AG04449 (cell line): ENCODE results near the gene CTSL.

Source experiments
- CTCF ChIA-PET: fragments of 350-600 bp; formaldehyde crosslinking; extraction: SDS; loops from one replicate; lab custom pipeline; 2021; ENCODE audit warnings: antibody characterized with exemption; lab: Yijun Ruan, JAX
- POLR2A ChIA-PET: fragments of 400-600, 350-600 bp; formaldehyde crosslinking; extraction: SDS; loops from one replicate; lab custom pipeline; 2020; ENCODE audit warnings: antibody characterized with exemption, inconsistent platforms; lab: Yijun Ruan, JAX
- DNase-seq: peaks from one replicate; pipeline ENCODE4 v3.0.0-alpha.2; 2010; ENCODE audit warnings: low read depth, low spot score
- H3K4me3 ChIP-seq: 2 replicates; pipeline ENCODE4 v1.5.1; 2011; ENCODE audit warnings: low read depth, mild to moderate bottlenecking, control low read depth, low read length
- TF ChIP-seq, protein P1 (sequence below): IDR thresholded peaks from one replicate; pipeline ENCODE4 v1.5.1; 2011; ENCODE audit warnings: mild to moderate bottlenecking, moderate library complexity, low read length, control low read depth, inconsistent platforms; ENCODE audit not compliant: insufficient read depth; ENCODE audit errors: missing control alignments

The CTSL gene

DNA sequence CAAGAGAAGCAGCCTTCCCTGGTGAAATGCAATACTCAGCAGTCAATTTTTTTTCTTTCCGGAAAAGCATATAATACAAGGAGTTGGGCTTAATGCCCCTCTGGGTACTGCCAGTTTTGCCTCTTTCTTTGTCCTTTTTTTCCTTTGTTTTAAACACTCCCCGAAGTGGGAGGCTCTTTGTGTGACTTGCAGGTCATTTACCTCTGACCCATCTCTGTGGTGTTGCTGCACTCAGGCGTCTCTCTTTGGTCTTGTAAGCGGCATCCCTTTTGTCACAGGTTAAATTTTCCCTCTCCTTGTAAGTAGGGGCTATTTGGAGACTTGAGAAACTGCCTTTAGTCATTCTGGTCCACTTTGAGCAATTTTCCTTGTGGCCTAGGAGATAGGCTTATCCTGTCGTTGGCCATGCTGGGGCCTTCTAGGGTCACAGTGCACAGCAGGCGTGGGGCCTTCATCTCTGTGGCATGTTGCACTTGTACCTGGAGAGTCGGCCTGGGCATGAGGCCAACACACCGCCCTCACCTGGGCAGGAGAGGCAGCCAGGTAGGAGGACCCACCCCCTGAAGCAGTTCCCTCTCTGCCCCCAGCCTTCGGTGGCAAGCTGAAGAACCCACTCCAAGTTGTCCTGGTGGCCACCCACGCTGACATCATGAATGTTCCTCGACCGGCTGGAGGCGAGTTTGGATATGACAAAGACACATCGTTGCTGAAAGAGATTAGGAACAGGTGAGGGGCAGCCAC lies 27.7 kb upstream of the CTSL start:
- DNase-seq = no peak
- TF ChIP-seq, protein P1, sequence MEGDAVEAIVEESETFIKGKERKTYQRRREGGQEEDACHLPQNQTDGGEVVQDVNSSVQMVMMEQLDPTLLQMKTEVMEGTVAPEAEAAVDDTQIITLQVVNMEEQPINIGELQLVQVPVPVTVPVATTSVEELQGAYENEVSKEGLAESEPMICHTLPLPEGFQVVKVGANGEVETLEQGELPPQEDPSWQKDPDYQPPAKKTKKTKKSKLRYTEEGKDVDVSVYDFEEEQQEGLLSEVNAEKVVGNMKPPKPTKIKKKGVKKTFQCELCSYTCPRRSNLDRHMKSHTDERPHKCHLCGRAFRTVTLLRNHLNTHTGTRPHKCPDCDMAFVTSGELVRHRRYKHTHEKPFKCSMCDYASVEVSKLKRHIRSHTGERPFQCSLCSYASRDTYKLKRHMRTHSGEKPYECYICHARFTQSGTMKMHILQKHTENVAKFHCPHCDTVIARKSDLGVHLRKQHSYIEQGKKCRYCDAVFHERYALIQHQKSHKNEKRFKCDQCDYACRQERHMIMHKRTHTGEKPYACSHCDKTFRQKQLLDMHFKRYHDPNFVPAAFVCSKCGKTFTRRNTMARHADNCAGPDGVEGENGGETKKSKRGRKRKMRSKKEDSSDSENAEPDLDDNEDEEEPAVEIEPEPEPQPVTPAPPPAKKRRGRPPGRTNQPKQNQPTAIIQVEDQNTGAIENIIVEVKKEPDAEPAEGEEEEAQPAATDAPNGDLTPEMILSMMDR = no peak
- ChIA-PET CTCF (interaction anchor here (0.8 to 2.1 kb wide), 3 partner anchors 14 to 114 kb away, joined by 3 to 15 read pairs (median 4); no protein-coding TSS in a partner anchor), POLR2A (no interaction called here)
- H3K4me3 ChIP-seq = no peak overlapping the region

DNA sequence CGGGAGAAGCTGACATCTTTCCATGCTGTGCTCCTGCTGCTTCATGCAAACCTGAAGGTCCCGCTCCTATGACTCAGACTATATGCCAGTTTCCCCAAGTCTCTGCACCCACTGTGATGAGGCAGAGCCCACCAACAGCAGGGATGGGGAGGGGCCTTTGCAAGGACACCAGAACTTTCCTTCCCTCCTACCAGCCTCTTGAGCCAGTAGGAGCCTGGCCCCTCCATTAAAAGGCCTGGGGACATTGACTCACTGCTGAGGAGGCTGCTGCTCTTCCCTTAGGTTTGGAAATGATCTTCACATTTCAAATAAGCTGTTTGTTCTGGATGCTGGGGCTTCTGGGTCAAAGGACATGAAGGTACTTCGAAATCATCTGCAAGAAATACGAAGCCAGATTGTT lies 26.1 kb upstream of the CTSL start:
- H3K4me3 ChIP-seq = no peak overlapping the region
- TF ChIP-seq, protein P1 = no peak
- ChIA-PET POLR2A (no interaction called here), CTCF (interaction anchor here (1.0 to 5.6 kb wide), 5 partner anchors 12 to 113 kb away, joined by 3 to 32 read pairs (median 8); no protein-coding TSS in a partner anchor)
- DNase-seq = no peak

DNA sequence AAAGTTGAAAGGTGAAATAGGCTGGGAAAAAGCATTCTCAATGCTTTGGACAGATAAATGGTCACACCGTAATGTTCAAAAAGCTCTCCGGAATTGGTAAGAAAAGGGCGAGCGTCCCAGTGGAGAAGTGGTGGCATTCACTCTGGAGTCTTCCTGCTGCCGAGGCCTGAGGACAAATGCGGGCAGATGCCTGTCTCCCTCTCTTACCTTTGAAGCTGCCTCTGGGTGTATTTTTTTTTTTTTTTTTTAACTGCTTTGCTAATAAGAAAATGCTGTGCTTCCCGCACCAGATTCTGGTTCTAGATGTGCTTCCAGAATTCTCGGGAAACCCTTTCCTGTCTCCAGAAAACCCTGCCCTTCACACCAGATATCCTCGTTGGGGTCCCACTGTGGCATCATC lies 24.4 kb upstream of the CTSL start:
- no peak overlapping the region for H3K4me3 ChIP-seq
- no peak for DNase-seq
- CTCF ChIA-PET = interaction anchor here (2.1 to 5.6 kb wide), 5 partner anchors 12 to 112 kb away, joined by 6 to 32 read pairs (median 8); no protein-coding TSS in a partner anchor
- POLR2A ChIA-PET = interaction anchor here (0.7 kb wide), 1 partner anchor 607 kb away, joined by 3 read pairs; no protein-coding TSS in a partner anchor
- TF ChIP-seq, protein P1 = no peak

DNA sequence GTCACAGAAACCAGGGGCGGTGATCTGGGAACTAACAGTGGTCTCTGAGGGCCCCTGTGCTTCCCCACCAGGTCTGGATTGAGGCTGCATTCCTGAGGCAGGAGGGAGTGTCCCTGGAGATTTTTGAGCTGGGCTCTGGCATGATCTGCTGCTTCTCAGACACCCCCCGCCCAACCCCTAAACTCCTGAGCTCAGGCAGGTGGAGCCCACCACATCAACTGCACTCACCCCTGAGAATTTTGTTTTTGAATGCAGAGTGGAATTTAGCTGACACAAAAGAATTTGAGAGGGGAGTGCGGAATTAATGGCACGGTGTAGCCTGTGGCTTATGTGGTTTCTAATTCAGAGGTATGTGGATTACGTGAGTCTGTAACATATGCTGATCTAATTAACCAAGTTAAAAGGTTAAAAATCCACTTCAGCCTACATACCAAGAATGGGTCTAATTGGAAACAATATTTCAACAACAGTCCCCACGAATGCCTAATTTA lies 23.9 kb upstream of the CTSL start:
- ChIA-PET POLR2A (interaction anchor here (0.7 kb wide), 1 partner anchor 607 kb away, joined by 3 read pairs; no protein-coding TSS in a partner anchor), CTCF (interaction anchor here (2.1 to 5.6 kb wide), 3 partner anchors 12 to 22 kb away, joined by 7 to 32 read pairs (median 8); no protein-coding TSS in a partner anchor)
- TF ChIP-seq, protein P1 = no peak
- H3K4me3 ChIP-seq = no peak overlapping the region
- DNase-seq = no peak

DNA sequence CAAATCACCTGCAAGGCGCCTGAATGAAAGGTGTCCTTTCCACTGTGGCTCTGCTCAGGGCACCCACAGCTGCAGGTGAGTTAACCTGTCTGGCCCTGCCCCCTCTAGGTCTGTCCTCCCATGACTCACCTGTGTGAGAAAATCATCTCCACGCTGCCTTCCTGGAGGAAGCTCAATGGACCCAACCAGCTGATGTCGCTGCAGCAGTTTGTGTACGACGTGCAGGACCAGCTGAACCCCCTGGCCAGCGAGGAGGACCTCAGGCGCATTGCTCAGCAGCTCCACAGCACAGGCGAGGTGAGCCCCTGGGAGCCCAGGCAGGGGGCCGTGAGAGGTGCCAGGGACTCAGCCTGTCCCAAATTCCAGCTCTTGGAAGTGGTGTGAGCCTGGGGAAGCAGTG lies 23.0 kb upstream of the CTSL start:
- DNase-seq = no peak
- CTCF ChIA-PET = interaction anchor here (1.1 to 5.6 kb wide), 2 partner anchors 18 to 24 kb away, joined by 3 to 32 read pairs; no protein-coding TSS in a partner anchor
- TF ChIP-seq, protein P1 = no peak
- POLR2A ChIA-PET = no interaction called here
- no peak overlapping the region for H3K4me3 ChIP-seq

DNA sequence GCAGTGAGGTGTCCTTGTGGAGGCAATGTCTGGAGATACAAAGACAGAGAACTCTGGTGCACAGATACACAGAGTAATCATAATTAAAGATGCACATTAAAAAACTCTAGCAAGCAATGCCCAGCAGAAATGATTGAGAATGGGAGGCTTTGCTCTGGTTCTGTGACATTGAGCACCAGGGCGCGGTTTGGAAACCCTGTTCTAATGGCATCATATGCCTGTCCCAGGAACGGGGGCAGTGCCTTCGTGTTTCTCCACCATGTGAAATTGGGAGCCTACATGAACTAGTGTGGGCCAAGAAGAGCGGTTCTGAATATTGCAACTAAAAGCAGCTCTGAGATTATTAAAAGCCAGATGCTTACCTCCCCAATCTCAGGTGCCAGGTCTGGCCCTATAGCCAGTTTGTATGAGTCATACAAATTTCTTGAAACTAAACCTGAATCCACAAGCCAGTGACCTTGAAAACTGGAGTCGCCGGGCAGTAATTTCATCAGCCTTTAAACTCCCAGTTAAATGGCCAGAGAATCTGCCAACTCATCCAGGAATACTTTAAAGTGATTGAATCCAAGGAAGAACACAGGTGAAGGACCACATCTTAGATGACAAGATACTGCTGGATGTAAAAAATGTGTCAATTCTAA lies 22.2 kb upstream of the CTSL start:
- no peak overlapping the region for H3K4me3 ChIP-seq
- TF ChIP-seq, protein P1 = no peak
- POLR2A ChIA-PET = no interaction called here
- CTCF ChIA-PET = interaction anchor here (0.7 to 5.6 kb wide), 3 partner anchors 19 to 25 kb away, joined by 3 to 32 read pairs (median 3); partner anchors contain the start of gene CTSL
- DNase-seq = no peak
